PFSK-1 (cell line): ENCODE results near the gene BIRC7.

ENCODE experiments used
- POLR2AphosphoS5 ChIP-seq: IDR thresholded peaks from 2 replicates; pipeline ENCODE4 v1.6.1; 2012; ENCODE audit warnings: low read depth, mild to moderate bottlenecking, control low read depth, low read length, moderate library complexity
- REST ChIP-seq, 2 experiments: IDR thresholded peaks; 2 replicates each; pipeline versions ENCODE4 v1.6.1 to v1.8.0; 2011 to 2012; ENCODE audit warnings: low read depth in 2 of 2, low read length in 2 of 2, control low read depth in 1 of 2, inconsistent platforms in 1 of 2, mild to moderate bottlenecking in 1 of 2, moderate library complexity in 1 of 2; ENCODE audit not compliant: insufficient read depth in 1 of 2
- SIN3A ChIP-seq: IDR thresholded peaks from 2 replicates; pipeline ENCODE4 v1.6.1; 2012; ENCODE audit warnings: mild to moderate bottlenecking, low read length, moderate library complexity, borderline replicate concordance; ENCODE audit not compliant: insufficient read depth
- TAF1 ChIP-seq: IDR thresholded peaks from 2 replicates; pipeline ENCODE4 v1.6.1; 2012; ENCODE audit warnings: low read length, control low read depth, borderline replicate concordance; ENCODE audit not compliant: insufficient read depth

GRCh38 chr20:63282946-63283345 lies 47.2 kb downstream of the BIRC7 start:
- no peak for TF ChIP-seq POLR2AphosphoS5
- no peak for TF ChIP-seq REST (IDR thresholded peaks at IDR 0.05; ENCODE audit: insufficient read depth in 1 of 2, low read depth in 2 of 2, low read length in 2 of 2)
- no peak for TF ChIP-seq TAF1
- TF ChIP-seq SIN3A, result no peak
